Neuronal stem cell (in vitro differentiated cells): ENCODE measurements around the gene MAPK8.

Experiments used
- DNase-seq: peaks from one replicate; pipeline ENCODE4 v3.0.0-alpha.2; 2013; ENCODE audit warnings: low spot score
- H2AFZ ChIP-seq: one replicate; pipeline ENCODE4 v1.6.1; 2013; ENCODE audit warnings: mild to moderate bottlenecking, low read length, inconsistent platforms
- H2AK5ac ChIP-seq: 2 replicates; pipeline ENCODE4 v1.6.1; 2013; ENCODE audit warnings: low read depth, mild to moderate bottlenecking, inconsistent platforms, low read length, moderate library complexity, mixed read lengths
- H2BK120ac ChIP-seq: 2 replicates; pipeline ENCODE4 v1.6.1; 2013; ENCODE audit warnings: low read depth, mild to moderate bottlenecking, inconsistent platforms, low read length, moderate library complexity, mixed read lengths
- H2BK12ac ChIP-seq: one replicate; pipeline ENCODE4 v1.6.1; 2013; ENCODE audit warnings: low read length, inconsistent platforms
- H2BK15ac ChIP-seq: 2 replicates; pipeline ENCODE4 v1.6.1; 2013; ENCODE audit warnings: mild to moderate bottlenecking, low read length, inconsistent platforms, mixed read lengths
- H2BK5ac ChIP-seq: one replicate; pipeline ENCODE4 v1.6.1; 2013; ENCODE audit warnings: inconsistent platforms, mild to moderate bottlenecking, low read length, moderate library complexity
- H3K14ac ChIP-seq: one replicate; pipeline ENCODE4 v1.6.1; 2013; ENCODE audit warnings: low read length, inconsistent platforms
- H3K18ac ChIP-seq: 2 replicates; pipeline ENCODE4 v1.6.1; 2013; ENCODE audit warnings: low read length, inconsistent platforms
- H3K23ac ChIP-seq: 2 replicates; pipeline ENCODE4 v1.6.1; 2013; ENCODE audit warnings: low read depth, mild to moderate bottlenecking, mixed read lengths, low read length, inconsistent platforms; ENCODE audit not compliant: poor library complexity
- H3K27ac ChIP-seq: replicated peaks from 3 replicates; pipeline ENCODE4 v1.5.1; 2013; ENCODE audit warnings: low read length, inconsistent platforms
- H3K27me3 ChIP-seq, 3 experiments: 2 replicates each; pipeline ENCODE4 v1.6.1; 2013; ENCODE audit warnings: low read length in 3 of 3, mild to moderate bottlenecking in 2 of 3, inconsistent platforms in 1 of 3, low read depth in 1 of 3, mixed read lengths in 1 of 3, moderate library complexity in 1 of 3; ENCODE audit not compliant: control insufficient read depth in 3 of 3, insufficient read depth in 3 of 3
- H3K36me3 ChIP-seq, 2 donors: replicated peaks in 1 of 2; 2 replicates each; pipeline ENCODE4 v1.6.1; 2013; ENCODE audit warnings: low read length in 2 of 2; ENCODE audit not compliant: control insufficient read depth in 2 of 2, insufficient read depth in 2 of 2
- H3K4ac ChIP-seq: 2 replicates; pipeline ENCODE4 v1.6.1; 2013; ENCODE audit warnings: inconsistent platforms, mild to moderate bottlenecking, low read length, moderate library complexity
- H3K4me1 ChIP-seq, 2 donors: 1 replicate in 1 of 2; 2 replicates in 1 of 2; pipeline ENCODE4 v1.6.1; 2013; ENCODE audit warnings: low read length in 2 of 2, low read depth in 1 of 2; ENCODE audit not compliant: control insufficient read depth in 2 of 2, insufficient read depth in 1 of 2
- H3K4me2 ChIP-seq: one replicate; pipeline ENCODE4 v1.6.1; 2013; ENCODE audit warnings: mild to moderate bottlenecking, low read length, inconsistent platforms; ENCODE audit not compliant: insufficient read depth, poor library complexity, severe bottlenecking
- H3K4me3 ChIP-seq, 2 donors: 2 replicates each; pipeline ENCODE4 v1.5.1; 2013; ENCODE audit warnings: low read length in 2 of 2, mild to moderate bottlenecking in 2 of 2, inconsistent platforms in 1 of 2, moderate library complexity in 1 of 2
- H3K79me1 ChIP-seq: one replicate; pipeline ENCODE4 v1.6.1; 2013; ENCODE audit warnings: low read depth, mild to moderate bottlenecking, inconsistent platforms, low read length, moderate library complexity
- H3K9ac ChIP-seq: one replicate; pipeline ENCODE4 v1.6.1; 2013; ENCODE audit warnings: mild to moderate bottlenecking, low read depth, low read length, inconsistent platforms; ENCODE audit not compliant: poor library complexity
- H3K9me3 ChIP-seq, 2 donors: replicated peaks in 1 of 2; 2 replicates each; pipeline versions ENCODE3 to v1.6.1; 2013; ENCODE audit warnings: low read length in 2 of 2, mild to moderate bottlenecking in 2 of 2, inconsistent platforms in 1 of 2, low read depth in 1 of 2, mixed read lengths in 1 of 2, moderate library complexity in 1 of 2; ENCODE audit not compliant: control insufficient read depth in 2 of 2, insufficient read depth in 1 of 2
- H4K8ac ChIP-seq: one replicate; pipeline ENCODE4 v1.6.1; 2013; ENCODE audit warnings: low read depth, mild to moderate bottlenecking, inconsistent platforms, low read length, moderate library complexity
- H4K91ac ChIP-seq: one replicate; pipeline ENCODE4 v1.6.1; 2013; ENCODE audit warnings: low read length, low read depth, mild to moderate bottlenecking, inconsistent platforms; ENCODE audit not compliant: poor library complexity
- WGBS, 2 donors: extraction: QIAGEN DNeasy Blood & Tissue Kit; methylation state at CpG; one replicate each; pipeline ENCODE4 v1.1.7; 2013; ENCODE audit warnings: missing lambda C conversion rate in 2 of 2, mixed read lengths in 1 of 2; ENCODE audit not compliant: insufficient read length in 2 of 2, insufficient replicate concordance in 1 of 2; ENCODE audit errors: extremely low coverage in 2 of 2; 5-methylcytosine and 5-hydroxymethylcytosine counted together

The MAPK8 gene

DNA sequence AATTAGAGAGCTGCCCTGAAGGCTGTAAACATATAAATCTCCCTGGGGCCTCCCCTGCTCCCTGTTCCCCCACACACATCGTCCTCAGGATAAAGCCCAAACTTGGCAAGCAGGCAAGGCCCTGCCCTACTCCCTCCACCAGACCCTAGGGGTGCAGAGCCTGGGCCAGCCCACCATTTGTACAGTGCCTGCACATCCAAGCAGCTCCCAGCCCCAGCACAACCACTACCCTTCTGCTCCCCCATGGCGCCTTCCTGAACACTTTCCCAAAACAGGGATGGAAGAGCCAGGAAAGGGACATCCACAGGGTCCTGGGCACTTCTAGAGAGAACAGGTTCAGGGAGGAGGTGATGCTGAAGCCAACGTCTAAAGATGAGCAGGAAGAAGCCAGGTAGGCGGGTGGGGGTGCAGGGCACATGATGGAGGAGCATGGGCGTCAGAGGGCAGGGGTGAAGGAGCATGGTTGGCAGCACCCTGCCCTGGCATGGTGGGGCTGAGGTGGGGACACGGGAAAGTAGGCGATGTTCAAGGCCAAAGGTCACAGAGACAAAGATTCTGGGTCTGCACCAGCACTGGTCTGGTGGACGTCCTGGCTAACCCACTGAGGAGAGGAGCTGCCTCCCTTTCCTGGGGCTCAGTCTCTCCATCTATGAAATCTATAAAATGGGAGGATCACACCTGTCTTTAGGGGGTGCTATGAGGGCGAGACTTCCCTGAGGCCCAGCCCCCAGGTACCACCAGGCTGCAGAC lies 157.8 kb downstream of the MAPK8 start:
- Histone ChIP-seq H3K4ac (no peak overlapping the region), H2BK12ac (no peak overlapping the region), H4K8ac (peak overlapping the region; percentile 6), H3K14ac (peak overlapping the region; percentile 84), H3K36me3 (no peaks in the 10 kb centered on the region), H2BK15ac (no peak overlapping the region), H2AFZ (no peak overlapping the region), H3K4me2 (no peak overlapping the region), H3K27ac (no peak overlapping the region), H3K18ac (peak overlapping the region; percentile 89), H3K23ac (peak overlapping the region; percentile 39), H2BK120ac (no peak overlapping the region), H3K4me1 (peaks cover 0 to 3% of the 10 kb centered on the region in 2 donors), H3K9me3 (no peaks in the 10 kb centered on the region), H2BK5ac (no peak overlapping the region), H3K9ac (no peak overlapping the region), H2AK5ac (peak overlapping the region; percentile 46), H3K27me3 (peaks cover 0 to 14% (median 0%) of the 10 kb centered on the region in 3 experiments), H4K91ac (no peak overlapping the region), H3K79me1 (peaks cover 4% of the 10 kb centered on the region), H3K4me3 (peak overlapping the region in 1 of 2 donors; percentile 27)
- no peak for DNase-seq
- WGBS, 2 donors = no CpG with 5 or more reads among the region's 9 CpGs

DNA sequence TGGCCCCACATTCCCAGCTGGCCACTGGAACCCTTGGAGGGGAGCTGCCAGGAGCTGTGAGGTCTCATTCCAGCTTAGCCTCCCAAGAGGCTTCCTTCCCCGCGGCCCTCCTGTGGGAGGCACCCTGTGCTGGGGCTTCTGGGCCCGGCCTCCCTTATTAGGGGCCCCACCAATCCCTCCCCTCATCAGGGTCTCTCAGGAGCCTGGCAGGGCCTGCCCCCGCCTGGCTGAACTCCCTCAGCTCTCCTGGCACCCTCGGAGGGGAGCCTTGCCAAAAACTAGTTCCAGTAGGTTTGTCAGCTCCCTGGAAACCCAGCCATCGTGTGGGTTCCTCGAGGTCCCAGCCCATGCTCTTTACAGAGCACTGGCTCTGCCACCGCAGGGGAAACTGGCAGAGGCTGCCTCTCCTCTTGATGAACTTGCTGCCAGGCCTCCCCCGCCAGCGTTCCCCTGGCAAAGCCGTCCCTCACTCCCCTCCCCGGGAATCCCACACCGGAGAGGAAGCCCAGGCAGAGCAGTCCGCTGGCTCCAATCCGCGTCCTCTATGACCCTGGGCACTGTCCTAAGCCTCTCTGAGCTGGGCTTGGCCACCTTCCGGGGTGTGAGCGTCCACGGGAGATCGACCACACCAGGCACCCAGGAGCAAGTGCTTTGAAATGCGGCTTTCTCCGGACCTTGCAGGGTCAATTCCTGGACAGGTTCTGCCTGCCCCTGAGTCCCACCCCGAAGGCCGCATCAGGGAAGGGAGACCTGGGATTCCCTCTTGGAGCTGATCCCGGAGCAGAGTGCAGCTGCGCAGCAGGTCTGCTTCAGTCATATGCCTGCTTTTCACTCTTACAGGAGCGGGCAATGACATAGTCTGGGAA lies 158.6 kb downstream of the MAPK8 start:
- Histone ChIP-seq H3K79me1 (peaks cover 4% of the 10 kb centered on the region), H3K4me3 (no peak overlapping the region), H3K36me3 (no peaks in the 10 kb centered on the region), H2AK5ac (peak overlapping the region; percentile 46), H4K91ac (no peak overlapping the region), H2AFZ (peak overlapping the region; percentile 11), H2BK15ac (no peak overlapping the region), H2BK120ac (no peak overlapping the region), H3K27ac (no peak overlapping the region), H3K4ac (no peak overlapping the region), H4K8ac (no peak overlapping the region), H3K14ac (no peak overlapping the region), H3K9ac (no peak overlapping the region), H3K23ac (no peak overlapping the region), H2BK5ac (no peak overlapping the region), H3K4me2 (no peak overlapping the region), H2BK12ac (no peak overlapping the region), H3K4me1 (peaks cover 3 to 4% of the 10 kb centered on the region in 2 donors), H3K18ac (peak overlapping the region; percentile 11), H3K9me3 (no peaks in the 10 kb centered on the region), H3K27me3 (peaks cover 0 to 14% (median 0%) of the 10 kb centered on the region in 3 experiments)
- no peak for DNase-seq
- WGBS, 2 donors = no CpG with 5 or more reads among the region's 27 CpGs

DNA sequence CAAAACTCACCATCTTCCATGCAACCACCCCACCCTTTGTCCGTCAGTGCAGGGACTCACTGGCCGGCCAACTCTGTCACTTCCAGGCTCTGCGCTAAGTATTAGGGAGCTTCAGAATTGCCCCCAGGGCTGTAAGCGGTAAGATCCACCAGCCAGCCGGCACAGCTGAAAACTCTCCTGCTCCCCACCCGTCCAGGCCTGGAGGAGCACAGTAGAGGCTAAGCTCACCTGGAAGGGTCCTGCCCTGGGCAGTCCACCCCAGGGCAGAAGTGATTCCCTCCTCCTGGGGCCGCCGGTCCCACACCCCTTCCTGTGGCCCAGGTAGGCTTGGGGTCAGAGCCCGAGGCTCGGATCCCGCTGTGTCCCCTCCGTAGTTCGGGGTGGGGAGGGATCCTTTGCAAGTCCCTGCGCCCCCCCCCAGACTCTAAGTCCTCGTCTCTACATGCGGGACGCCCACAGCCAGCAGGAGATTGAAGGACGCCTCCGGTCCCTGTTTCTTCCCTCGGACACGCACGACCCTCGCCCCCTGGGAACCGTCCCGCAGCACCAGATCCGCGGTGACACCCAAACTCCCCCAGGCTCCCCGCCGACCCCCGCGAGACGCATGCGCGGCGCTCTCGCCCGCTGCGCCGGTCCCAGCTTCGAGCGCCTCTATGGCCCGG lies 159.5 kb downstream of the MAPK8 start:
- H4K91ac ChIP-seq = no peak overlapping the region
- DNase-seq = no peak
- H3K9ac ChIP-seq = peak overlapping the region; percentile 54
- H3K4me2 ChIP-seq = peak overlapping the region; percentile 48
- H2BK5ac ChIP-seq = no peak overlapping the region
- peaks cover 4% of the 10 kb centered on the region for H3K79me1 ChIP-seq
- no peaks in the 10 kb centered on the region for H3K9me3 ChIP-seq
- peak overlapping the region; percentile 94 for H3K18ac ChIP-seq
- no peak overlapping the region for H2BK12ac ChIP-seq
- peak overlapping the region; percentile 42 for H3K14ac ChIP-seq
- no peak overlapping the region for H2BK15ac ChIP-seq
- peak overlapping the region; percentile 30 for H3K4ac ChIP-seq
- no peak overlapping the region for H3K4me3 ChIP-seq
- WGBS, 2 donors = no CpG with 5 or more reads among the region's 42 CpGs
- no peak overlapping the region for H2AFZ ChIP-seq
- peaks cover 4 to 8% of the 10 kb centered on the region in 2 donors for H3K4me1 ChIP-seq
- no peak overlapping the region for H4K8ac ChIP-seq
- H3K36me3 ChIP-seq = no peaks in the 10 kb centered on the region
- H2BK120ac ChIP-seq = no peak overlapping the region
- peaks cover 0 to 14% (median 0%) of the 10 kb centered on the region in 3 experiments for H3K27me3 ChIP-seq
- no peak overlapping the region for H3K23ac ChIP-seq
- H2AK5ac ChIP-seq = peak overlapping the region; percentile 97
- H3K27ac ChIP-seq = no peak overlapping the region
